ENCODE data around the gene CD209.
A peak's percentile ranks its signal among the peaks of the same experiment; 100 is the strongest.
"Not testable (repeated sequence)": the region's sequence is repeated elsewhere in the genome, so short reads cannot be mapped to it uniquely, and the experiment has no call there.

Gene CD209

GRCh38 chr19:7751157-7751783 lies 3.9 kb upstream of the CD209 start:
- H3K9me3 ChIP-seq (ENCODE audit: severe bottlenecking) = peaks cover 5% of the 10 kb centered on the region
- no peaks in the 10 kb centered on the region for H3K27me3 ChIP-seq (ENCODE audit: insufficient read depth, low read depth, severe bottlenecking)
- H3K27ac ChIP-seq = no peak overlapping the region
- H3K36me3 ChIP-seq = no peaks in the 10 kb centered on the region
- no peak for TF ChIP-seq CTCF (IDR thresholded peaks at IDR 0.05; ENCODE audit: low read depth, low read length)
- DNase-seq = no peak
- no peak overlapping the region for H3K4me3 ChIP-seq (ENCODE audit: low read depth, low read length)

- Histone ChIP-seq H3K9me3 (ENCODE audit: severe bottlenecking) (peaks cover 3% of the 10 kb centered on the region), H3K36me3 (no peaks in the 10 kb centered on the region), H3K27me3 (ENCODE audit: insufficient read depth, low read depth, severe bottlenecking) (no peaks in the 10 kb centered on the region), H3K4me3 (ENCODE audit: low read depth, low read length) (no peak overlapping the region), H3K27ac (no peak overlapping the region)
- no peak for DNase-seq
- TF ChIP-seq CTCF (IDR thresholded peaks at IDR 0.05; ENCODE audit: low read depth, low read length) = peak; percentile 41; the same call in 1 of the 2 replicates
Measured at GRCh38 chr19:7748756-7749155, 1.4 kb upstream of the CD209 start.

- Histone ChIP-seq H3K27me3 (ENCODE audit: insufficient read depth, low read depth, severe bottlenecking) (no peaks in the 10 kb centered on the region), H3K9me3 (ENCODE audit: severe bottlenecking) (peaks cover 3% of the 10 kb centered on the region), H3K27ac (no peak overlapping the region), H3K4me3 (ENCODE audit: low read depth, low read length) (no peak overlapping the region), H3K36me3 (no peaks in the 10 kb centered on the region)
- DNase-seq = no peak
- TF ChIP-seq CTCF (IDR thresholded peaks at IDR 0.05; ENCODE audit: low read depth, low read length) = no peak
Measured at GRCh38 chr19:7748171-7748570, 837 bp upstream of the CD209 start.

GRCh38 chr19:7746306-7746705 lies 1.0 kb downstream of the CD209 start:
- H3K27me3 ChIP-seq (ENCODE audit: insufficient read depth, low read depth, severe bottlenecking); H3K36me3 ChIP-seq; H3K9me3 ChIP-seq (ENCODE audit: severe bottlenecking); DNase-seq; H3K4me3 ChIP-seq (ENCODE audit: low read depth, low read length); H3K27ac ChIP-seq: not testable (repeated sequence)

- H3K27me3 ChIP-seq (ENCODE audit: insufficient read depth, low read depth, severe bottlenecking) = no peaks in the 10 kb centered on the region
- no peak overlapping the region for H3K4me3 ChIP-seq (ENCODE audit: low read depth, low read length)
- no peak overlapping the region for H3K27ac ChIP-seq
- no peak for TF ChIP-seq CTCF (IDR thresholded peaks at IDR 0.05; ENCODE audit: low read depth, low read length)
- peaks cover 3% of the 10 kb centered on the region for H3K9me3 ChIP-seq (ENCODE audit: severe bottlenecking)
- H3K36me3 ChIP-seq = no peaks in the 10 kb centered on the region
- no peak for DNase-seq
Measured at GRCh38 chr19:7744871-7745650, 2.3 kb downstream of the CD209 start.

GRCh38 chr19:7744199-7744786 lies 3.0 kb downstream of the CD209 start:
- TF ChIP-seq CTCF (IDR thresholded peaks at IDR 0.05; ENCODE audit: low read depth, low read length) = no peak
- H3K27me3 ChIP-seq (ENCODE audit: insufficient read depth, low read depth, severe bottlenecking) = no peaks in the 10 kb centered on the region

More at GRCh38 chr19:7744199-7744786, 3.0 kb downstream of the CD209 start:
- no peak overlapping the region for H3K27ac ChIP-seq
- no peak for DNase-seq
- no peak overlapping the region for H3K4me3 ChIP-seq (ENCODE audit: low read depth, low read length)
- H3K36me3 ChIP-seq = no peaks in the 10 kb centered on the region
- peaks cover 3% of the 10 kb centered on the region for H3K9me3 ChIP-seq (ENCODE audit: severe bottlenecking)

Data from WERI-Rb-1 (cell line).